ENCODE data around the gene AGBL4.

Gene AGBL4

DNA sequence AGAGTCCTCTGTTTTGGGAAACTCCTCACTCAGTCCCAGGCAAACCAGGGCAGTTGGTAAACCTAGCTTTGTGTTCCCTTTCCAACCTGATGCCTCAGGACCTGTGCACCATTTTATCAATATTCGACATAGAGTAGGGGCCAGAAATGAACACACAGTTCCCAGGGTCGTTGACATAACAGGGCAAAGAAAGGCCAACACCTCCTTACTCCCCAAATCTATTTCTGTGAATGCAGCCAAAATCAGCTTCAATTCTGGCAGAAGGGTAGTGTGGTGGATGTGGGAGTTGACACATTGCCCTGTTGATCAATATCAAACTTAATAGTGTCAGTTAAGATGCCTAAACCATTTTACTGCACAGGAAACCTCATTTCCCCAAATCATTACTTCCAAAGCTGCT is 1447.2 kb downstream of the AGBL4 start:
- DNase-seq (ENCODE audit: low read depth): no peak

DNA sequence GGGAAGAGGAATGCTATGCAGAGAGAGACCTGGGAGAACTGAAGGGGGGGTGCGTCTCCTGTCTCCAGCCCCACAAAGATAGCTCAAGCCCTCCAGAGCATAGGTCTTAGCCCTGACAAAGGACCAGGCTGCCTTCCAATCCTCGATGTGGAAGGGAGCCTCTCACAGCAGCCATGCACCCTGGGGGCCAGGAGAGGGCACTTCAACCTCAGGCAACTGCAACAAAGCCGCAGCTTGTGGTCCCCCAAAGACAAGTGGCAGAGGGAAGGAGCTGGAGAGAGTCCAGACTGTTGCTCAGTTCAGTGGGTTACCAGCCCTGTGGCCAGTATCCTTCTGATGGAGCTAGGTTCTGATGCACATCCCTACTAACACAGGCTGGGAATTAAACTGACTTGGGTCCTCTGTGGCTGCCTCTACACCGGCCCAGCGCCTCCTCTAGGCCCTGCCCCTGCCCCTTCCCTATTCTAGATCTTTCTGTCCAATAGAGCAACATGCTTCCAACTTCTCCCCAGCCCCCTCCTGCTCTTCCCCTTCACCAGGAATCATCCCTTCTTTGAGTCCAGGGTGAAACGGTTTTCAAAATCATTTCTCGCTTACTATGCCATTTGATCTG is 1451.0 kb downstream of the AGBL4 start:
- DNase-seq (ENCODE audit: low read depth): peak; percentile 4

DNA sequence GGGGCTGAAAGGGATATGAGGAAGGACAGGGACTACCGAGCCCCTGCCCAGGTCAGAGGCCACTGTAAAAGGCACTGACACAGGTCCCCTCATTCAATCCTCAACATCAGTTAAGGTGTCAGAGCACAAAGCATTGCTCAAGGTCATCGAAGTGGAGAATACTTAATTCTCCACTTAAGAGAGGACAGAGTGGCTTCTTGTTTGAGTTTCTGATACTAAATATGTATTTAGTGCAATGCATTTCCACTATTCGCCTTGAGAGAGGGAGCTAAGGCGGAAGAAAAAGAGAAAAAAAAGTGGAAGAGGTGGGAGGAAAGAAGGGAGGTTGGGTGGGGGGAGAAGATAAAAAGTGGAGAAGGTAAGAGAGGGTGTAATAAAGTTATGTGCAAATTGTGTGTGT is 1451.6 kb downstream of the AGBL4 start:
- DNase-seq (ENCODE audit: low read depth): no peak

DNA sequence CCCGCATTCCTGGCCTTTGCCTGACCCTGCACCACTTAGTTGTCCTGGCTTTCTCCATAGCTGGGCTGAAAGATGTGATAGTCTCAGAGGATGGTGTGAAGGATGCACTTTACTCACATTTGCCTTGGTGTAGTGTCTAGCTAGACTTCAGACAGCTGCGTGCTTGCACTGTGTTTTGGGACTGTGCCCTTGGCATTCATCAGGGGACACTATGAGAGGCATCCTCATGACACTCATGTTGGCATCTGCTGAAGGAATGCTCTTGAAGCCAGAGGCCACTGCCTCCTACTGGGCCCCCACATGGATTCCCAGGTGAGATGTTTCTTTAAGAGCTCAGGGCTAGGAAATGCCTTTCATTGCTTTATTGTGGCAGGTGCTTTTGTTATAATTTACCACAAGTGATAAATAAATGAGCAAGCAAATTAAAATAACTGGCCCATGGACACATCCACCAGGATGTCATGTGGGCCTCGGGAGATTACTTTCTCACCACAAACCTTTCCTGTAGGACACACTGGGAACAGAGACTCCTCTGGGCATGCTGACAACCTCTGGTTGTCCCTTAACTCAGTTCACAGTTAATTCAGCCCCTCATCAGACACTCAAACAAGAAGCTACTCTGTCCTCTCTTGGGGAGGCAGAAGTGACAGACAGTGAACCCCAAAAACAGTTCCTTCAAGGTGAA is 1452.3 kb downstream of the AGBL4 start:
- no peak for DNase-seq (ENCODE audit: low read depth)

DNA sequence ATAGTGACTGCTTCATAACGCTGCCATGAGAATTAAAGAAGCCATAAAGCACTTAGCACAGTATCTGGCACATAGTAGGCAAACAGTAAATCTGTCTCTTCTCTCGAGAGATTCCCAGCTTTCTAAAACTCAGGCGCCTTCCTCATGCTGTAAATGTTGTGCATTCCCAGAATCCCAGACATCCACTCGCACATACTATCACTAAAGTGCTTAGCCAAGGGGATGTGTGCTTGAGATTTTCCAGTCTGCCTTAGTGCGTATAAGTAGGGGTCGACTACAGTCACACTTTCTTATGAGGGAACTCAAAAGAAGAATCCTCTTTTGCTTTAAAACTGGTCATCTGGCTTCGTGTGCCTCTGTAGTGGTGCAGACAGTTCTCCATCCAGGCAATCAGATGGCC is 1453.2 kb downstream of the AGBL4 start:
- no peak for DNase-seq (ENCODE audit: low read depth)

DNA sequence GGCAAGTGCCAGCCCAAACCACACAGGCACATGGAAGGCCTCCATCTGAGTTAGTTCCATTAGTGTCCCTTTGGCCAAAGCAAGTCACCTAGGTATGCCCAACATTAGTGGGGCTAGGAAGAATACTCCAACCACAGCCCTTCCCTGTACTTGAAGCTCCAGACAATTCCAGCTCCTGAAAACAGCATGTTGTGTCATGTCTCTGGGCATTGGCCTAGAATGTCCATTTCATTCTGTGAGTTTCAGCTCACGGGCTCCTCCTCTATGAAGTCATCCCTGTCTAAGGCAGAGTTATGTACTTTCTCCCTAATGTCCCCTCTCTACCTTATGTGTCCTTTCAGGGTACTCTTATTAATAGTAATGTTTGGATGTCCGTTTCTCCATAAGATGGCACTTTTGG is 1455.3 kb downstream of the AGBL4 start:
- no peak for DNase-seq (ENCODE audit: low read depth)

DNA sequence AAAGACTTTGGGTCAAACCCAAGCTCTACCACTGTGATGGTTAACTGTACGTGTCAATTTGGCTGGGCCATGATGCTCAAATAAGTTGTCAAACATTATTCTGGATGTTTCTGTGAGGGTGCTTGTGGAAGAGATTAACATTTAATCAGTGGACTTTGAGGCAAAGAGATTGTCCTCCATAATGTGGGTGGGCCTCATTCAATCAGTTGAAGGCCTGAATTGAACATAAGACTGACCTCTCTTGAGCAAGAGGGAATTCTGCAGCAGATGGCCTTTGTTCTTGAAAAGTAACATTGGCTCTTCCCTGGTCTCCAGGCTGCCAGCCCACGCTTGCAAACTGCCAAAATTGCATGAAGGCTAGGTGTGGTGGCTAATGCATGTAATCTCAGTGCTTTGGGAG is 1457.3 kb downstream of the AGBL4 start:
- DNase-seq (ENCODE audit: low read depth): no peak

DNA sequence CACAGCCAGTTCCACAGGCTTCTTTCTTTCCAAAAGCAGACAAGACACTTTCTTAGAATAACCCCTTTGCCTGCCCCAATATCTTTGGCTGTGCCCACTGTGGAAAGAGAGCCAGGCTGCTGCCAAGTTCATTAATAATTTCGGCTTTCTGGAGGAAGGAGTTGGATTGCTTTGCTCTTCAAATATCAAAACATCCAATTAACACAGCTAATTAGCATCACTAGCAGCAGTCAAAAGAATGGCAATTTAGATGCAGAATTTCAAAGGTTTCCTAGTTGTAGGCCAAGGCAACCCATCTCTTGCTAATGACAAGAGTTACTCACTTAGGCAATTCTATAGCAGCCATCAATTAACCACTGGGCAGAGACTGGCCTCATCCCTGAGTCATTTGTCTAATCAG is 1460.7 kb downstream of the AGBL4 start:
- no peak for DNase-seq (ENCODE audit: low read depth)

DNA sequence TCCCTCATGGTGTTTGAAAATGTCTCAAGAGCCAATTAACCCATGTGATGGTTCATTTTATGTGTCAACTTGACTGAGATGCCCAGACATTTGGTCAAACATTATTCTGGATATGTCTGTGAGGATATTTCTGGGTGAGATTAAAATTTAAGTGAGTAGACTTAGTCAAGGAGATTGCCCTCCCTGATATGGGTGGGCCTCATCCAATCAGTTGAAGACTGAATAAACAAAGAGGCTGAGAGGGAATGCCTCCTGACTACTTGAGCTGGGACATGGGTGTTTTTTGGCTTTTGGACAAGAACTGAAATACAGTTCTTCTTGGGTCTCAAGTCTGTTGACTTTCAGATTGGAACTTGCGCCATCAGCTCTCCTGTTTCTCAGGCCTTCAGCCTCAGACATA is 1462.3 kb downstream of the AGBL4 start:
- DNase-seq (ENCODE audit: low read depth): no peak

DNA sequence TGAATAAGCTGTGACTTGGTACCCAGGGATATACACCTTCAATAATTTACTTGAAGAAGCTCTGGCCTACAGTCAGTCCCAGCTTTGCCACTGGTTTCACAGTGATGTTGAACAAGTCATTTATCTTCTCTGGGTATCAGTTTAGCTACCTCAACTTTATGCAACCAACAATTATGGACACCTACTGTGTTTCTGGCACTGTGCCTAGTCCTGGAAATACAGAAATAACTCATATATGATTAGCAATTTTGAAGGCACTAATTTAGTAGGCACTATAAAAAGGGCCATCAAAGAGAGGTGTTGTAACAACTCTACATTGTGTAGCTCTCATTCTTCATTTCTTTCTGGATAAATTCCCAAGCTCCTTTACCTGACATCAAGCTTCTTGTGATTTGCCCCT is 1463.2 kb downstream of the AGBL4 start:
- DNase-seq (ENCODE audit: low read depth): no peak

DNA sequence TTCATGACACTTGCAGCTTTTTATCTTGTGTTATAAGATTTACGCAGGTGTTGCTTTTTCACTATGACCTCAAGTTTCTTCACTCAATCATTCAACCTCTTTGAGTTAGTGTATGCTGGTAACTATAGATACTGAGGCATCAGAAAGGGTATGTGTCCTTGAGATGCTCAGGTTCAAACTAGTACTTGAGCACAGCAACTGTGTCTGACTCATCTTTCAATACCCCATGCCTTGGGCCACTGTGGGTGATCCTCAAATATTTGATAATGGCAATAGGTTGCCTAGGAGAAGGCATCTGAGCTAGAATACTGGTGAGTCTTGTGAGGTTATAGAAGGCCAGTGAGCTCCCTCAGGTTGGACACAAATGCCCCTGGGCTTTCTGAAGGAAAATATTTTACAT is 1463.6 kb downstream of the AGBL4 start:
- no peak for DNase-seq (ENCODE audit: low read depth)

DNA sequence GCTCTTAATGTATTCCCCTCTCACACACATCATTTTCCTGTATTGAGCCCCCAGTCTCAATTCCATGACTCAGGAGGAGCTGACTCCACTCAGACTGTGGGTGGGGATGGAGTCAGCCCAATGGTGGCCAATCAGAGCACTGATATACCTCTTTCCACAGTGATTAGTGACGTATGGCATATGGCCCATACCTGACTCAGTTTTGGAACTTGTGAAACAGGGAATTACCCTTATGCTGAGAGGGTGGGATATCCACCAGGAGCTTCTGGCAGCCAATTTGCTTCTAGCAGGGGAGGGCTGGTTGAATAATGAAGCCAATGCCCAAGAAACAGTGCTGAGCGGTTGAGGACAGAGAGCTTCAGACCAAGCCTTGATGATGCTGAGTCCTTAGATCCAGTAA is 1465.4 kb downstream of the AGBL4 start:
- no peak for DNase-seq (ENCODE audit: low read depth)

DNA sequence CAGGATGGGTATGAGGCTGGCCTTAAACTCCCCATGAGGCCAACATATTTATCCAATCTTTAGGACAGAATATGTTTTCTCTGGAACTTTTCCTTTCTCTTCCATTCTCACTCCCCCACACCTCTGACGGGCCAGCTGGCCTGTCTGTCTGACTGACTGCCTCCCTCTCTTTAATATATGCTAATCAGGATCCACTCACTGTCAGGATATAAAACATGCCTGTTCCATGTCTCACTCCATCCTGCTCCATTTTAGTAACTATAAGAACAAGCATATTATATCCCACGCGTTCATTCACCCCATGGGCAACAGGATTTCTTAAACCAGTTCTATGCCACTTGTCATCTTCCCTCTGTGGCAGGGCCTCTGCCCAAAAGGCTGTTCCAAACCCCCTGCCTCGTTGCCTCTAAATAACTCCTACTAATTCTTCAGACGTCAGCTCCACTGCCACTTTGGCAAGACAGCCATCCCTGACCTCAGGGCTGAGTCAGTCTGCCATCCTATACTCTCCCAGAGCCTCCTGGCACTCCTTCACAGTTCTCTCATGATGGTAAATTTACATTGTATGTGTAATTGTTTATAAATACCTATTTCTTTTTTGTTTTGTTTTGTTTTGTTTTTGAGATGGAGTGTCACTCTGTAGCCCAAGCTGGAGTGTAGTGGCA is 1467.4 kb downstream of the AGBL4 start:
- no peak for DNase-seq (ENCODE audit: low read depth)

DNA sequence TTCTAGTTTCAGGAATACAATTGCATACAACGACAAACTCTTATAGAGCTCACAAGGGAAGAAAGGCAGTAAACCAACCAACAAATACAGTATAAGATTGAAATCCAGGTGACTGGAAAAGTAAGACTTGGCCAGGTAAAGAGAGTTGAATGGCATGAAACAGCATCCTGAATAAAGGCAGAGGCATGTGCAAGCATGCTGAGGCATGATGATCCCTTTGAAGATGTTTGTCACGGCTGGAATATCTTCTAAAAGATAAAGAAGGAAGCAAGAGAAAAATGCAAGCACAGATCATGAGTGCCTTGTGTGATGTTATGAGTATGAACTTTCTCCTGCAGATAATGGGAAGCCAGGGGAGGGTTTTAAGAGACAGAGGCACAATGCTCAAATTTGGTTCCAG is 1468.5 kb downstream of the AGBL4 start:
- no peak for DNase-seq (ENCODE audit: low read depth)

DNA sequence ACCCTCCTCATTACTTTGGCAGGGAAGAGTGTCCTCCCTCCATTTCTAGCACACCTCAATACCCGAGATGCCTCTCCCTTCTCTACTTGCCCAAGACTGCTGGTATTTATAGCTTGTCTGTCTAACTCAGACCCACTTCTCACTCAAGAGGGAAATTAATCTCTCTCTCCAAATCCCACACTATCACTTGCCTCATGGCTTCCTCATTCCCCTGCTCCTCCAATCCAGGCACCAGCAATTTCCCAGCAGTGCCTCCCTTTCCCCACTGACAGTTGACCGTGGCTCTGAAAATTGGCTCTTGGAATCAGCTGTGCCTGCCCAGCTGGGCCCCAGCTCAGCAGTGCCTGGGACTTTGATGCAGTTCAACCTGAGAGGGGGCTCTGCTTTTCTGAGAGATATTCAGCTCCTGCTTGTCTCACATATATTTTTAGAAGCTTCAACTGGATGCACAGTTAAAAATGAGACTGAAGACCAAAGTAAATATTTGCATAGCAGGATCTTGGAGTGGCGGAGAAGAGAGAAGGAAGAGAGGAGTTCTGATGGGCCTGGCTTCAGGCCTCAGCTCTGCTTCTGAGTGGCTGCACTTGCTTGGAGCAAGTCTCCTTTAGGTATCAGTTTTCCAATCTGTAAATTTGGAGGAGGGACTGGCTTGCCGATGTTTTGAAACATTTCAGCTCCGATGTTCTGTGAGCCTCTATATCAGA is 1470.7 kb downstream of the AGBL4 start:
- DNase-seq (ENCODE audit: low read depth): no peak

DNA sequence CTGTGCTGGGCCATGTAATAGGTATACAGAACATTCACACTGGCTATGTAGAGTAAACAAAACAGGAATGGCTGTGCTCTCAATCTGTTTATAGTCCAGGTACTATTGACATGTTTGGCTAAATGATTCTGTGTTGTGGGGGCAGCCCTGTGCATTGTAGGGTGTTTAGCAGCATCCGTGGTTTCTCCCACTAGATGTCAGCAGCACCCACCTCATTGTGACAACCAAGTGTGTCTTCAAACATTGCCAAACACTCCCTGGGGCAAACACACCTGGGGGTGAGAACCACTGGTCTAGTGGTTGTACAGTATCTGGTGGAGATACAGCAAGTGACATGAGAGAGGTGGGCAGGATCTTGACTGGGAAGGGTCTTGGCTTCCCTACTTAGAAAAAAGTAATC is 1471.3 kb downstream of the AGBL4 start:
- DNase-seq (ENCODE audit: low read depth): no peak

DNA sequence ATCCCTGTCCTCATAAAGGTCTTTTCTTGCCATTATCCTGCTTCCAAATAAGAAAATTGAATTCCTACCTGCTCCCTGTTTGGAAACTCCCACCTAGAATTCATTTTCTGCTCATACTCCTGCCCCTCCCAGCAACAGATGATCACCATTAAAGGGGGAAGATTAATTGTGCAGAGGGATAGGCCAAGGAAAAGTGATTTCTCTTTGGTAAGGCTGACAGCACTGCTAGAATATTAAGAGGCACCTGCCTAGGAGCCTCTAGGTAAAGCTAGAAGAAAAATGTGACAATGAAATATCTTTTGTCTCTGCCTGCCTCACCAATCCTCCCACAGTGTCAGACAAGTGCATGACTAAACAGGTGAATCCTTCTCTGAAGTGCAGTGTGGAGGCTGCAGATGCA is 1474.8 kb downstream of the AGBL4 start:
- DNase-seq (ENCODE audit: low read depth): no peak

DNA sequence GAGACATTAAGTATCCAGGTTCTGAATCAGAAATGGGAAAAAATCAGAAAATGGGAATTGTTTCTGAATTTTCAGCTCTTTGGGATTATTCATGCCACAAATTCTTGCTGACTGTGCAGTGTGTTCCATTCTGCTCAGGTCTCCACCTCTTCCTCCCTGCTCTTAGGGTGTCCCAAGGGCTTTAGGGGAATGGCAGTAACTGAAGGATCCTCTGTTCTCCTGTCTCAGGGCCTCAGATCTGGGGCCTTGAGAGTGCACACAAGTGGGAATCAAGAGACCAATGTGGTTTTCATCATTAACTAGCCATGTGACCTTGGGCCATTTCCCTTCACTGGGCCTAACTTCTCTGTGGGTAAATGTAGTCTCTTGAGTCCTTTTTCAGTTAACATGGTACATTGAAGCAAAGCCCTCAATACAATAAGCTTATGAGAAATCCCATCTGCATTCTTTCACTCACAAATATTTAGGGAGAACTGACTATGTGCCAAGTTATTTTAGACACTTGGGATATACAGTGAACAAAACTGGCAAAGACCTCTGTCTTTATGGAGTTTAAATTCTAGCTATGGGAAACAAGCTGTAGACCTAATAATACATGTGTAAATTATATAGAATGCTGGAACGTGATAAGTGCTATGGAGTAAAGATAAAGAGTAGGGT is 1476.1 kb downstream of the AGBL4 start:
- DNase-seq (ENCODE audit: low read depth): no peak

DNA sequence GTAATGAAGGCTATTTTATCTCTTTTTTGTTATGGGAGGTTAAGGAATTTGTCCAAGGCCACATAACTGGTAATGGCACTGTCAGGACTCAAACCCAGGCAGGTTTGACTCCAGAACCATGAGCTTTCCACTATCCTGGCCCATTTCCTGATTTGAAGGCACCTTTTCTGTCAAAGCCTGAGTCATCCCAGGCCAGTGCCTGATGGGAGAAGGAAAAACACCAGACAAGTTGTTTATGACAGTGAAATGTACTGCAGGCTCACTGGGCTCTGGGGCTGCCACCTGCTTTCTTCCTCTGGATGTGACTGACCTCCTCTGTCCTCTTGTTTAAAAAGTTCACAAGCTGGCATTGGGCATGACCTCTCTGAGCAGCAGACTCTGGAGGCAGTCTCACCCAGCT is 1479.9 kb downstream of the AGBL4 start:
- DNase-seq (ENCODE audit: low read depth): no peak

DNA sequence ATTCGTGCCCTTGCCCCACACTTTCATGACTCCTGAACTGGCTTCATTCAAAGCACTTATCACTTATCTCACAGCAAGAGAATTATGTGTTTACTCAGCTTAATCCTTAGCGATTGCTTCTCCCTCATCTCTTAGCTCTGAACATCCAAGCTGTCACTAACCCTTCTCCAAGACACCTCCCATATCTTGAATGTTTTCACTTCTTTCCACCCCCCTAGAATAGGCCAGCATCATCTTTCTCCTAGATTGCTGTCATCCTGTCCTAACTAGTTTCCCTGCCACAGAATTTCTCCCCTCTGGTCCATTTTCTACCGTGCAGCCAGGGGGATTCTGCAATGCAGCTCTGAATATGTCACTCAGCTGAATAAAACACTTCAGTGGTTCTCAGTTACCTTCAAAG is 1483.2 kb downstream of the AGBL4 start:
- no peak for DNase-seq (ENCODE audit: low read depth)

DNA sequence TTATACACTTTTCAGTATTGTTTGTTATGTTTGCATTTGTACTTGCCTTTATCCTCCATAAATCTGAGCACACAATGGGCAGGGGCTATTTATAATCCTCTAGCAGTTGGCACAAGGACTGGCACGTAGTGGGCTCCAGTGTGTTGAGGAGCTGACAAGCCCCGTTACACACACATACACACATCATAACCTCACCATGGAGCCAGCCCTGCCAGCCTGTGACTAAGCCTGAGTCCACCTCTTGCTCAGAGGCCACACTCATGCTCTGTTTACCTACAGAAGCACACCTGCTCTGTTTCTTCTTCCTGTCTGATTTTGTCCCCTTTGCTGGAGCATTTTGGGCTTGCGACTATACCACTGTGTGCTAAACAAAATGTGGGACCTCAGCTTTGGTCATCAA is 1487.3 kb downstream of the AGBL4 start:
- DNase-seq (ENCODE audit: low read depth): no peak

DNA sequence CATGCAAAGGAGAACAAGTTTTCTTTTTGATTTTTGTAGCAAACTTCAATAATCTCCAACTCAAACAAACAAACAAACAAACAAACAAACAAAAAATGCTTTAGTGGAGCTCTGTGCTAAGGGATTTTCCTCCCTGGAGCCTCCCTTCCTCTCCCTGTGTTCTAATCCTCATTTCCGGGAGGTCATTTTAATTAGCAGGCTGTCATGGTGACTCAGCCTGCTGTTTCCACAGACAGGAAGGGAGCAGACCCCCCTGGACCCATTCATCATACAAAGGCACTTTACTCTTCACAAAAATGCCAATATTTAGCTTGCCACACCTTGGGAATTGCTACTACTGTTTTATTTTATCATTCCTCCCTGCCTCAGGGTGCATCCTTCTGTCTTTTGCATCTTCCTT is 1490.8 kb downstream of the AGBL4 start:
- DNase-seq (ENCODE audit: low read depth): no peak

Data from CMK (cell line).